SJCRH30 (cell line): Measurements from ENCODE around the gene SNX24. TPM values are rescaled to one million over a fixed set of nuclear protein-coding genes. Genes with fewer than 3 reads are reported as not detected.
"Not testable (repeated sequence)": the region's sequence is repeated elsewhere in the genome, so short reads cannot be mapped to it uniquely, and the experiment has no call there.

Experiments used
- DNase-seq, 2 experiments: peaks; one replicate each; pipeline ENCODE4 v3.0.0-alpha.2; 2015 to 2020
- H3K27ac ChIP-seq: fragments of 250-450 bp; sonication (Bioruptor Pico); 2 replicates; pipeline ENCODE4 v1.5.1; 2020; ENCODE audit warnings: mild to moderate bottlenecking, moderate library complexity
- H3K27me3 ChIP-seq: fragments of 250-450 bp; sonication (Bioruptor Pico); 2 replicates; pipeline ENCODE4 v1.5.1; 2020; ENCODE audit warnings: mild to moderate bottlenecking, moderate library complexity
- H3K36me3 ChIP-seq: fragments of 250-450 bp; sonication (Bioruptor Pico); 2 replicates; pipeline ENCODE4 v1.5.1; 2020; ENCODE audit warnings: mild to moderate bottlenecking, moderate library complexity
- H3K4me1 ChIP-seq: fragments of 250-450 bp; sonication (Bioruptor Pico); 2 replicates; pipeline ENCODE4 v1.5.1; 2020; ENCODE audit warnings: mild to moderate bottlenecking, moderate library complexity
- H3K4me3 ChIP-seq: fragments of 250-450 bp; sonication (Bioruptor Pico); 2 replicates; pipeline ENCODE4 v1.5.1; 2020; ENCODE audit warnings: mild to moderate bottlenecking, moderate library complexity
- H3K9me3 ChIP-seq: fragments of 250-450 bp; sonication (Bioruptor Pico); replicated peaks from 2 replicates; pipeline ENCODE4 v1.5.1; 2020; ENCODE audit warnings: mild to moderate bottlenecking, moderate library complexity
- total RNA-seq: library from RNA; depleted of rRNA; stranded (reverse); fragments of >200 nt; shearing (Covaris generic); gene quantifications from 2 replicates; pipeline ENCODE4 v1.2.3, GENCODE V29; 2014

The SNX24 gene
- total RNA-seq, 1 experiment from 2014 or later = 22.5 TPM

- Histone ChIP-seq H3K27ac (no peak overlapping the region), H3K36me3 (no peaks in the 10 kb centered on the region; the same call in 1 of the 2 replicates), H3K9me3 (no peaks in the 10 kb centered on the region), H3K4me1 (no peaks in the 10 kb centered on the region; the same call in 1 of the 2 replicates), H3K4me3 (no peak overlapping the region), H3K27me3 (no peaks in the 10 kb centered on the region)
- no peak for DNase-seq
Observed at GRCh38 chr5:122948319-122948718, 102.9 kb downstream of the SNX24 start.

- H3K36me3 ChIP-seq = no peaks in the 10 kb centered on the region; the same call in 1 of the 2 replicates
Observed at GRCh38 chr5:122951658-122952057, 106.2 kb downstream of the SNX24 start.

GRCh38 chr5:122954719-122955118 is 109.3 kb downstream of the SNX24 start:
- Histone ChIP-seq H3K27ac (no peak overlapping the region), H3K9me3 (no peaks in the 10 kb centered on the region), H3K36me3 (no peaks in the 10 kb centered on the region; the same call in 1 of the 2 replicates), H3K4me1 (no peaks in the 10 kb centered on the region), H3K4me3 (no peak overlapping the region), H3K27me3 (no peaks in the 10 kb centered on the region)
- no peak for DNase-seq

More at GRCh38 chr5:122951658-122952057, 106.2 kb downstream of the SNX24 start:
- no peaks in the 10 kb centered on the region for H3K27me3 ChIP-seq
- no peak overlapping the region for H3K27ac ChIP-seq
- no peaks in the 10 kb centered on the region for H3K4me1 ChIP-seq
- H3K9me3 ChIP-seq = no peaks in the 10 kb centered on the region
- DNase-seq = peak in 1 of 2 experiments; percentile 14
- H3K4me3 ChIP-seq = no peak overlapping the region

GRCh38 chr5:122957457-122957856 is 112.0 kb downstream of the SNX24 start:
- no peaks in the 10 kb centered on the region for H3K36me3 ChIP-seq

GRCh38 chr5:122959740-122960445 is 114.5 kb downstream of the SNX24 start:
- no peaks in the 10 kb centered on the region for H3K9me3 ChIP-seq
- no peak for DNase-seq
- no peak overlapping the region for H3K27ac ChIP-seq
- H3K4me1 ChIP-seq = no peaks in the 10 kb centered on the region
- H3K27me3 ChIP-seq = no peaks in the 10 kb centered on the region
- H3K36me3 ChIP-seq = no peaks in the 10 kb centered on the region
- no peak overlapping the region for H3K4me3 ChIP-seq

More at GRCh38 chr5:122957457-122957856, 112.0 kb downstream of the SNX24 start:
- H3K9me3 ChIP-seq = no peaks in the 10 kb centered on the region
- H3K4me3 ChIP-seq = no peak overlapping the region
- no peak overlapping the region for H3K27ac ChIP-seq
- H3K27me3 ChIP-seq = no peaks in the 10 kb centered on the region
- H3K4me1 ChIP-seq = no peaks in the 10 kb centered on the region
- no peak for DNase-seq

- H3K27me3 ChIP-seq = no peaks in the 10 kb centered on the region
- no peaks in the 10 kb centered on the region for H3K36me3 ChIP-seq
- no peak for DNase-seq
- H3K9me3 ChIP-seq = no peaks in the 10 kb centered on the region
- no peak overlapping the region for H3K4me3 ChIP-seq
- no peaks in the 10 kb centered on the region for H3K4me1 ChIP-seq
- no peak overlapping the region for H3K27ac ChIP-seq
Observed at GRCh38 chr5:122963305-122963704, 117.9 kb downstream of the SNX24 start.

GRCh38 chr5:122965111-122965510 is 119.7 kb downstream of the SNX24 start:
- Histone ChIP-seq H3K27ac (no peak overlapping the region), H3K36me3 (no peaks in the 10 kb centered on the region), H3K9me3 (no peaks in the 10 kb centered on the region), H3K4me3 (no peak overlapping the region), H3K27me3 (no peaks in the 10 kb centered on the region), H3K4me1 (no peaks in the 10 kb centered on the region)
- no peak for DNase-seq

- Histone ChIP-seq H3K27me3 (no peaks in the 10 kb centered on the region), H3K36me3 (no peaks in the 10 kb centered on the region), H3K4me3 (no peak overlapping the region), H3K4me1 (no peaks in the 10 kb centered on the region), H3K27ac (no peak overlapping the region), H3K9me3 (no peaks in the 10 kb centered on the region)
- DNase-seq = no peak
Observed at GRCh38 chr5:122967085-122967484, 121.7 kb downstream of the SNX24 start.

GRCh38 chr5:122967625-122968024 is 122.2 kb downstream of the SNX24 start:
- Histone ChIP-seq H3K4me1 (no peaks in the 10 kb centered on the region), H3K4me3 (no peak overlapping the region), H3K36me3 (no peaks in the 10 kb centered on the region), H3K27me3 (no peaks in the 10 kb centered on the region), H3K9me3 (no peaks in the 10 kb centered on the region), H3K27ac (no peak overlapping the region)
- DNase-seq = peak in 1 of 2 experiments; percentile 26

GRCh38 chr5:122968056-122968455 is 122.6 kb downstream of the SNX24 start:
- not testable (repeated sequence) for H3K27ac ChIP-seq, H3K9me3 ChIP-seq, H3K36me3 ChIP-seq, H3K27me3 ChIP-seq, H3K4me3 ChIP-seq, H3K4me1 ChIP-seq, DNase-seq

GRCh38 chr5:122971333-122971732 is 125.9 kb downstream of the SNX24 start:
- no peaks in the 10 kb centered on the region for H3K36me3 ChIP-seq
- no peak for DNase-seq
- H3K9me3 ChIP-seq = no peaks in the 10 kb centered on the region
- no peaks in the 10 kb centered on the region for H3K27me3 ChIP-seq
- no peak overlapping the region for H3K4me3 ChIP-seq
- H3K4me1 ChIP-seq = no peaks in the 10 kb centered on the region
- no peak overlapping the region for H3K27ac ChIP-seq

GRCh38 chr5:122972877-122973276 is 127.5 kb downstream of the SNX24 start:
- H3K4me1 ChIP-seq = no peaks in the 10 kb centered on the region
- H3K4me3 ChIP-seq = no peak overlapping the region
- no peak overlapping the region for H3K27ac ChIP-seq
- no peaks in the 10 kb centered on the region for H3K36me3 ChIP-seq
- H3K27me3 ChIP-seq = no peaks in the 10 kb centered on the region
- DNase-seq = no peak
- no peaks in the 10 kb centered on the region for H3K9me3 ChIP-seq

- H3K27ac ChIP-seq, H3K27me3 ChIP-seq, H3K4me1 ChIP-seq, H3K36me3 ChIP-seq, H3K9me3 ChIP-seq, DNase-seq, H3K4me3 ChIP-seq: not testable (repeated sequence)
Observed at GRCh38 chr5:122973759-122974158, 128.3 kb downstream of the SNX24 start.

- H3K9me3 ChIP-seq, DNase-seq, H3K27me3 ChIP-seq, H3K4me3 ChIP-seq, H3K4me1 ChIP-seq, H3K27ac ChIP-seq, H3K36me3 ChIP-seq: not testable (repeated sequence)
Observed at GRCh38 chr5:122974251-122974650, 128.8 kb downstream of the SNX24 start.

GRCh38 chr5:122977319-122977718 is 131.9 kb downstream of the SNX24 start:
- Histone ChIP-seq H3K9me3 (no peaks in the 10 kb centered on the region), H3K27me3 (no peaks in the 10 kb centered on the region), H3K36me3 (no peaks in the 10 kb centered on the region), H3K4me3 (no peak overlapping the region), H3K4me1 (no peaks in the 10 kb centered on the region), H3K27ac (no peak overlapping the region)
- DNase-seq = no peak

- H3K9me3 ChIP-seq = no peaks in the 10 kb centered on the region
- DNase-seq = no peak
- H3K36me3 ChIP-seq = no peaks in the 10 kb centered on the region
- H3K27ac ChIP-seq = no peak overlapping the region
- no peak overlapping the region for H3K4me3 ChIP-seq
- no peaks in the 10 kb centered on the region for H3K27me3 ChIP-seq
- no peaks in the 10 kb centered on the region for H3K4me1 ChIP-seq
Observed at GRCh38 chr5:122978068-122978467, 132.7 kb downstream of the SNX24 start.
